HUDEP-2 (cell line): ENCODE results near the gene PTPN4.

ENCODE experiments used
- DNase-seq, 76 experiments: peaks; one replicate each; lab custom pipeline; 2025; ENCODE audit not compliant: unreplicated experiment in 76 of 76; lab: John Stamatoyannopoulos, UW

PTPN4 gene

GRCh38 chr2:119760956-119761275 is 1.2 kb downstream of the PTPN4 start:
- DNase-seq: peak in 2 of 76 experiments; percentile 2 to 23

- DNase-seq: no peak
Observed at GRCh38 chr2:119764832-119765231, 5.1 kb downstream of the PTPN4 start.

GRCh38 chr2:119765433-119766002 is 5.8 kb downstream of the PTPN4 start:
- DNase-seq: no peak

- DNase-seq: no peak
Observed at GRCh38 chr2:119766944-119767343, 7.2 kb downstream of the PTPN4 start.

- no peak for DNase-seq
Observed at GRCh38 chr2:119768742-119769141, 9.0 kb downstream of the PTPN4 start.

GRCh38 chr2:119769645-119770044 is 9.9 kb downstream of the PTPN4 start:
- DNase-seq: no peak

- DNase-seq: no peak
Observed at GRCh38 chr2:119771331-119771730, 11.6 kb downstream of the PTPN4 start.

GRCh38 chr2:119772128-119772527 is 12.4 kb downstream of the PTPN4 start:
- DNase-seq: no peak

- no peak for DNase-seq
Observed at GRCh38 chr2:119772767-119773166, 13.0 kb downstream of the PTPN4 start.

GRCh38 chr2:119774026-119774425 is 14.3 kb downstream of the PTPN4 start:
- DNase-seq: no peak

GRCh38 chr2:119775102-119775501 is 15.4 kb downstream of the PTPN4 start:
- DNase-seq: no peak

GRCh38 chr2:119782308-119783027 is 22.7 kb downstream of the PTPN4 start:
- peak in 4 of 76 experiments; percentile 2 to 14 (median 10) for DNase-seq

GRCh38 chr2:119784876-119785275 is 25.2 kb downstream of the PTPN4 start:
- no peak for DNase-seq

- peak in 1 of 76 experiments; percentile 15 for DNase-seq
Observed at GRCh38 chr2:119786295-119786694, 26.6 kb downstream of the PTPN4 start.

- no peak for DNase-seq
Observed at GRCh38 chr2:119788752-119789151, 29.0 kb downstream of the PTPN4 start.

- no peak for DNase-seq
Observed at GRCh38 chr2:119790466-119790865, 30.7 kb downstream of the PTPN4 start.

- DNase-seq: no peak
Observed at GRCh38 chr2:119792907-119793312, 33.2 kb downstream of the PTPN4 start.

- no peak for DNase-seq
Observed at GRCh38 chr2:119794237-119794636, 34.5 kb downstream of the PTPN4 start.

- DNase-seq: no peak
Observed at GRCh38 chr2:119795309-119796303, 35.9 kb downstream of the PTPN4 start.

- DNase-seq: no peak
Observed at GRCh38 chr2:119800376-119800902, 40.7 kb downstream of the PTPN4 start.

- DNase-seq: no peak
Observed at GRCh38 chr2:119801040-119801439, 41.3 kb downstream of the PTPN4 start.
